Epithelial cell of proximal tubule (primary cell): ENCODE results near the gene PKP2. TPM values are rescaled to one million over a fixed set of nuclear protein-coding genes. Genes with fewer than 3 reads are reported as not detected.
"Not testable (repeated sequence)": the region's sequence is repeated elsewhere in the genome, so short reads cannot be mapped to it uniquely, and the experiment has no call there.

Experiments
- DNase-seq: peaks from one replicate; pipeline ENCODE4 v3.0.0-alpha.2; 2011; ENCODE audit warnings: low read depth
- H3K4me3 ChIP-seq: 2 replicates; pipeline ENCODE4 v1.5.1; 2011; ENCODE audit warnings: low read depth, mild to moderate bottlenecking, low read length
- CTCF ChIP-seq: conservative IDR thresholded peaks from 2 replicates; pipeline ENCODE4 v1.5.1; 2012; ENCODE audit warnings: low read depth, mild to moderate bottlenecking, low read length
- total RNA-seq: library from RNA; depleted of rRNA; stranded (reverse); fragments of >200 nt; gene quantifications from 2 replicates; pipeline ENCODE4 v1.2.3, GENCODE V29; 2015

The PKP2 gene
- total RNA-seq, 1 donor from 2014 or later = 6.5 TPM

DNA sequence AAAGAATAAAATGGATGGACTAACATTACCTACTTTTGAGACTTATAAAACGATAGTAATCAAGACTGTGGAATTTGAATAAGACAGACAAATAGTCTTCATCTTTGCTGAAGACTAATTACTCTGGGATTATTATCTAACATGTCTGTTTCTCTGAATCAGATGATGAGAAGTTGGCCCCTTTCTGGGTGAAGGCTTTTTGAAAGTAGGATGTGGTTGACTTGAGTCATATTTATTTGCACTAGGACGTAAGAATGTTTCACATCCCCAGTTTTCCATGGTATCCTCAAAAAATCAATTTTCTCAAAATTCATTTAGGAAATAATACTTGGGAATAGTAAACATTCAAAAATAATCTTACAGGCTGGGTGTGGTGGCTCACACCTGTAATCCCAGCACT lies 31.8 kb downstream of the PKP2 start:
- TF ChIP-seq CTCF = no peak
- no peak overlapping the region for H3K4me3 ChIP-seq
- no peak for DNase-seq

- no peak overlapping the region for H3K4me3 ChIP-seq
- no peak for TF ChIP-seq CTCF
- DNase-seq = no peak
These were observed 33.4 kb downstream of the PKP2 start for GRCh38 chr12:32863128-32863527.

- not testable (repeated sequence) for DNase-seq
These were observed 34.9 kb downstream of the PKP2 start for GRCh38 chr12:32861658-32862057.

GRCh38 chr12:32860192-32860591 lies 36.4 kb downstream of the PKP2 start:
- no peak for TF ChIP-seq CTCF
- DNase-seq = no peak
- H3K4me3 ChIP-seq = no peak overlapping the region

More at GRCh38 chr12:32861658-32862057, 34.9 kb downstream of the PKP2 start:
- H3K4me3 ChIP-seq = not testable (repeated sequence)

- DNase-seq = no peak
- no peak for TF ChIP-seq CTCF
- H3K4me3 ChIP-seq = no peak overlapping the region
These were observed 37.2 kb downstream of the PKP2 start for GRCh38 chr12:32859389-32859788.

DNA sequence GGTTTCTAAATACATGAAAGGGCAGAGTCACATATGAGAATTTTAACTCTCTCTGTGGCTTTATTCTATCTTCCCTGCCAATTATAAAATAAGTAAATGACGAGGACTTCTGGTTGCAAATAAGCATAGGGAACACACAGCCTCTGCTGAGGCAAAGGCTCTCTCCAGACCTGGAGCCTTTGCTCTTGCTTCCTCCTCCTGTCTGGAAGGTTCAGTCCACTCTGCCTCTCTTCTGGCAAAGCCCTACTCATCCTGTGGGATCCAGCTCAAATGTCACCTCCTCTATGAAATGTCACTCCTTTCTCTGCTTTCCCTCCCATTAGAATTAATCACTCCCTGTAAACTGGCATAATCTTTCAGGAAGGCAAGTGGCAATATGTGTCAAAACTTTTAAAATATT lies 41.9 kb downstream of the PKP2 start:
- no peak for DNase-seq
- no peak overlapping the region for H3K4me3 ChIP-seq
- no peak for TF ChIP-seq CTCF

GRCh38 chr12:32854097-32854496 lies 42.5 kb downstream of the PKP2 start:
- H3K4me3 ChIP-seq = no peak overlapping the region
- DNase-seq = no peak
- TF ChIP-seq CTCF = no peak

GRCh38 chr12:32847287-32847686 lies 49.3 kb downstream of the PKP2 start:
- no peak for TF ChIP-seq CTCF
- no peak overlapping the region for H3K4me3 ChIP-seq
- no peak for DNase-seq
